HG02840 (cell line): ENCODE data around the gene NPSR1.
"Not testable (repeated sequence)": the region's sequence is repeated elsewhere in the genome, so short reads cannot be mapped to it uniquely, and the experiment has no call there.

Source experiments
- ATAC-seq: cut with Tn5 transposase; IDR thresholded peaks from one replicate; pipeline ENCODE4 v1.9.1; 2021; ENCODE audit warnings: mild to moderate bottlenecking, moderate library complexity, moderate number of reproducible peaks; ENCODE audit not compliant: unreplicated experiment, low FRiP score

Gene NPSR1

DNA sequence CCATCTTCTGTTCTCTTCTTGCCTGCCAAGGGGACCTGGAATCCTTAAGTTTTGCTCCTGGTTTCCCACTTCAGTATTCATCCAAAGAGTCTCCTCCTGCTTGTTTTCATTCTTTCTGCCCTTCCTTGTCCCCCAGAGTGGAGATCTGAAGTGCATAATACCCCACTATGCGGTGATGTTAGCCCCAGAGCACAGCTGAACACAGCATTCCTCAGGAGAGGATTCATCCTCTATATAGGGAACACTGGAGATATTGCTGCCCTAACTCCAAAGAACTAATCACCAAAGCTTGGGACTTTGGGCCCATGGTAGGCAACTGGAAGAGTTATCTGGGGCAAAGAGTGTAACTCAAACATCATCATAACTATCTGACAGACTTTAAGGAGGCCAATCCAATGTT lies 201.3 kb downstream of the NPSR1 start:
- not testable (repeated sequence) for ATAC-seq

GRCh38 chr7:34866222-34866621 lies 208.2 kb downstream of the NPSR1 start:
- ATAC-seq: not testable (repeated sequence)

GRCh38 chr7:34867341-34867740 lies 209.3 kb downstream of the NPSR1 start:
- not testable (repeated sequence) for ATAC-seq

DNA sequence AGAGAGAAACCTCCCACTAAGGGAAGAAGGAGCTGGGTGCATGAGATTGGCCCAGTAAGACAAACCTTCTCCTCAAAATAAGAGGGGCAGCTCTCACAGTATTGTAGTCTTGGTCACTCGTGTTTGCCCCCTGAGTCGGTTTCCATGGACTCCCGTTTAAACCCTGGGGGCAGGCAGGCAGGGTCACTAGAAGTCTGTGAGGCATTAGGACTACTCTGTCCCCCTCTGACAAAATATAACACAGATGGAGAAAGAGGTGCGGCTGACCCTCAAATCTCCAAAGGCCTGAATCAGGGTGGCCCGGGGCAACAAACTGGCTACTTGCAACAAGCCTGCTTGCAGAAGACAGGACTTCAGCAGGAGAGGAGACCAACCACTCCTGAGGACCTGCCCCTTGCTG lies 210.6 kb downstream of the NPSR1 start:
- not testable (repeated sequence) for ATAC-seq

GRCh38 chr7:34869057-34869456 lies 211.0 kb downstream of the NPSR1 start:
- ATAC-seq: no peak

- ATAC-seq: not testable (repeated sequence)
Measured at GRCh38 chr7:34870041-34870440, 212.0 kb downstream of the NPSR1 start.

DNA sequence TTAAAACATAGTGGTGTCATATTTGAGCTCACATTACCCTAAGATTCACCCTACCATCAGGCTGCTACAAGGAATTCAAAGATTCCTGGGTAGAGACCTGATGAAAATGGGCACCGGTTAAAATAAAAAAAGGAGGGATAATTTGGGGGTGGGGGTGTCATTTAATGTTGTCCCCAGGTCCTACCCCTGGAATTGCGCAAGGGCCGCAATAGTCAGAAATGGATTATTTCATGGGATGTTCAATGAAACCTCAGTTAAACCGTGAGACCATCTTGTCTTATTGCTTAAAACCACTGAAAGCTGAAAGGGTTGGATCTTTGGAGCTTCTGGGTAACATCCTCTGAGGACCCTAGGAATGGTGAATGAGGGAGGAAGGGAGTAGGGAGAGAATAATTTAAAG lies 216.3 kb downstream of the NPSR1 start:
- not testable (repeated sequence) for ATAC-seq

- ATAC-seq: no peak
Measured at GRCh38 chr7:34875481-34875880, 217.5 kb downstream of the NPSR1 start.

GRCh38 chr7:34878944-34879735 lies 221.1 kb downstream of the NPSR1 start:
- not testable (repeated sequence) for ATAC-seq

DNA sequence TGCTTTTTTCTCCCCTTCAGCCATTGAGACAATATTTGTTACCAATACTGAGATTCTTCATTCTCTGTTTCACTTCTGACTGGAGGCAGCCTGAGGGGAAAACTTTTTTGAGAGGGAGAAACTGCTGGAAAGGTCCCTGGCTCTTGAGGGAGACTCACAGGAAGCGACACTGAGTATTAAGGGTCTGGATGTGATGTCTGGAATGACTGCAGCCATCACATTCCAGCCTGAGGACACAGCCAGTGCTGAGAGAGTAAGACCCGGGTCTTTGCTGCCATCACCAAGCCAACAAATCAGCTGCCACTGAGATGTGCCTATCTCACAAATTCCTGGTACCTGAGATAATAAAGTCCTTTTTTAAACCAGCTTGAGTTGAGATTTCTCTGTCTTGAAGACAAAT lies 221.9 kb downstream of the NPSR1 start:
- no peak for ATAC-seq

GRCh38 chr7:34883855-34884254 lies 225.8 kb downstream of the NPSR1 start:
- not testable (repeated sequence) for ATAC-seq

- ATAC-seq: no peak
Measured at GRCh38 chr7:34886856-34887255, 228.8 kb downstream of the NPSR1 start.

GRCh38 chr7:34889951-34890350 lies 231.9 kb downstream of the NPSR1 start:
- ATAC-seq: no peak

GRCh38 chr7:34895202-34895601 lies 237.2 kb downstream of the NPSR1 start:
- no peak for ATAC-seq
